ENCODE measurements around the gene CPNE9.

GRCh38 chr3:9691636-9692035, 12.0 kb upstream of the CPNE9 start:
- no peak for TF ChIP-seq CTCF (IDR thresholded peaks at IDR 0.05)
- TF ChIP-seq POLR2A (IDR thresholded peaks at IDR 0.05), result no peak
